Embryonic facial prominence (tissue), 1 donor: ENCODE results near the gene WNT8B.

Source experiments
- DNase-seq: peaks from one replicate; pipeline ENCODE4 v3.0.0-alpha.2; 2016; ENCODE audit errors: extremely low spot score

WNT8B gene

GRCh38 chr10:100462709-100463108 is at the start of gene WNT8B:
TSS of gene WNT8B (plus strand) at chr10:100463009. CDS start at chr10:100463169, 160 bp downstream.
- no peak for DNase-seq

GRCh38 chr10:100413173-100413572 is 49.6 kb upstream of the WNT8B start:
- DNase-seq, result no peak

- DNase-seq, result no peak
These were observed 42.8 kb upstream of the WNT8B start for GRCh38 chr10:100419911-100420449.

- no peak for DNase-seq
These were observed 35.4 kb upstream of the WNT8B start for GRCh38 chr10:100427374-100427773.

- DNase-seq, result peak; percentile 79
These were observed 29.3 kb upstream of the WNT8B start for GRCh38 chr10:100433253-100434240.

- no peak for DNase-seq
These were observed 26.6 kb upstream of the WNT8B start for GRCh38 chr10:100436255-100436654.

- no peak for DNase-seq
These were observed 24.0 kb upstream of the WNT8B start for GRCh38 chr10:100438674-100439315.

GRCh38 chr10:100442548-100442947 is 20.3 kb upstream of the WNT8B start:
- DNase-seq, result no peak

- no peak for DNase-seq
These were observed 16.6 kb upstream of the WNT8B start for GRCh38 chr10:100446130-100446761.

- no peak for DNase-seq
These were observed 15.1 kb upstream of the WNT8B start for GRCh38 chr10:100447663-100448062.

- DNase-seq, result no peak
These were observed 13.9 kb upstream of the WNT8B start for GRCh38 chr10:100448951-100449350.

GRCh38 chr10:100468322-100468721 is 5.5 kb downstream of the WNT8B start:
- DNase-seq, result no peak

- DNase-seq, result no peak
These were observed 6.2 kb downstream of the WNT8B start for GRCh38 chr10:100468978-100469377.

- DNase-seq, result no peak
These were observed 6.9 kb downstream of the WNT8B start for GRCh38 chr10:100469756-100470155.

GRCh38 chr10:100470367-100470766 is 7.6 kb downstream of the WNT8B start:
- no peak for DNase-seq

- DNase-seq, result no peak
These were observed 15.2 kb downstream of the WNT8B start for GRCh38 chr10:100477970-100478369.

GRCh38 chr10:100479037-100479436 is 16.2 kb downstream of the WNT8B start:
- DNase-seq, result no peak

- DNase-seq, result no peak
These were observed 17.2 kb downstream of the WNT8B start for GRCh38 chr10:100480002-100480401.

GRCh38 chr10:100481462-100482081 is 18.8 kb downstream of the WNT8B start:
- DNase-seq, result peak; percentile 68

- DNase-seq, result peak; percentile 24
These were observed 19.5 kb downstream of the WNT8B start for GRCh38 chr10:100482181-100482833.

- DNase-seq, result no peak
These were observed 20.0 kb downstream of the WNT8B start for GRCh38 chr10:100482834-100483185.
